ENCODE measurements around the gene PDCD2L.

Gene PDCD2L

GRCh38 chr19:34471906-34472700 lies 67.9 kb downstream of the PDCD2L start:
- DNase-seq (ENCODE audit: low spot score) = no peak

- DNase-seq (ENCODE audit: low spot score) = no peak
Observed at GRCh38 chr19:34474233-34474989, 70.2 kb downstream of the PDCD2L start.

GRCh38 chr19:34475026-34475974 lies 71.1 kb downstream of the PDCD2L start:
- no peak for DNase-seq (ENCODE audit: low spot score)
